MM.1S (cell line): ENCODE measurements around the gene FOXN3.

Experiments
- EZH2 ChIP-seq: fragments of 300-600 bp; sonication (generic); optimal IDR thresholded peaks from 2 replicates; pipeline ENCODE3; 2017; ENCODE audit warnings: low read depth, mild to moderate bottlenecking, antibody characterized with exemption, low read length, mixed read lengths
- TF ChIP-seq, protein P1 (sequence below): fragments of 300-600 bp; sonication (generic); IDR thresholded peaks from 2 replicates; pipeline ENCODE4 v1.5.1; 2016; ENCODE audit warnings: antibody characterized with exemption, low read length, mixed read lengths

DNA sequence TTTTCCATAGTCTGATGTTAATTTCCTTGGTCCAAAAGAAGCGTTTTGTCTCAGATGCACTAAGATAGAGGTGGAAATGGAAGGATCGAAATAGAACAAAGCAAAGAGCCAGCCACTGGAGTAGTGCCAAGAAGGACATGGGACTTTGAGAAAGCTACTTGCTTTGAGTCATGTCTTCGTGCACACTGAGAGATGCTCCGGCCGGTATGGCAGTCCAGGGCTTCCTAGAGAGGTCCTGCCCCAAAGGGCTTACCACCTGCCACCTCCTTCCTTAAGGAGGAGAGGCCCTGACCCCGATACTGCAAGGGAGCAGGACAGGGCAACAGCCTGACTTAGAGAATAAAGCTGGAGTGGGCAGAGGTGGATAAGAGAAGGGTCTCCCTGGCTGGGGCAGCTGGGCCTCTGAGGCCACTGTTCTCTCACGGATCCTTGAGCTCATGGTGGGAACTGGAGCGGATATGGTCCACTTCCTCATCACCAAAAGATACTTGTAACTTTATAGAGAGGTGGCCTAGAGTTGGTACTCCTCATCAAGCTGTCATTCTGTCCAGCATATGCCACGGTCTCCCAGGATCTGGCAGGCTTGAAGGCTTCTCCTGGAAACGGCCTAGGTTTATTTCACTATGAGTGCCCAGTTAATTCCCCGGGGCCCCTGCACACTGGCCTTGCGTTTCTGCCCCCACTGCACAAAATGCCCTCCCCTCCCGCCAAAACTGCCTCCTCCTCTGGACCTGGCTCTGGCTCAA is 57.4 kb downstream of the FOXN3 start:
- TF ChIP-seq EZH2: no peak
- TF ChIP-seq, protein P1, sequence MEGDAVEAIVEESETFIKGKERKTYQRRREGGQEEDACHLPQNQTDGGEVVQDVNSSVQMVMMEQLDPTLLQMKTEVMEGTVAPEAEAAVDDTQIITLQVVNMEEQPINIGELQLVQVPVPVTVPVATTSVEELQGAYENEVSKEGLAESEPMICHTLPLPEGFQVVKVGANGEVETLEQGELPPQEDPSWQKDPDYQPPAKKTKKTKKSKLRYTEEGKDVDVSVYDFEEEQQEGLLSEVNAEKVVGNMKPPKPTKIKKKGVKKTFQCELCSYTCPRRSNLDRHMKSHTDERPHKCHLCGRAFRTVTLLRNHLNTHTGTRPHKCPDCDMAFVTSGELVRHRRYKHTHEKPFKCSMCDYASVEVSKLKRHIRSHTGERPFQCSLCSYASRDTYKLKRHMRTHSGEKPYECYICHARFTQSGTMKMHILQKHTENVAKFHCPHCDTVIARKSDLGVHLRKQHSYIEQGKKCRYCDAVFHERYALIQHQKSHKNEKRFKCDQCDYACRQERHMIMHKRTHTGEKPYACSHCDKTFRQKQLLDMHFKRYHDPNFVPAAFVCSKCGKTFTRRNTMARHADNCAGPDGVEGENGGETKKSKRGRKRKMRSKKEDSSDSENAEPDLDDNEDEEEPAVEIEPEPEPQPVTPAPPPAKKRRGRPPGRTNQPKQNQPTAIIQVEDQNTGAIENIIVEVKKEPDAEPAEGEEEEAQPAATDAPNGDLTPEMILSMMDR: no peak
